ENCODE measurements around the gene SMAD7.

SMAD7 gene

DNA sequence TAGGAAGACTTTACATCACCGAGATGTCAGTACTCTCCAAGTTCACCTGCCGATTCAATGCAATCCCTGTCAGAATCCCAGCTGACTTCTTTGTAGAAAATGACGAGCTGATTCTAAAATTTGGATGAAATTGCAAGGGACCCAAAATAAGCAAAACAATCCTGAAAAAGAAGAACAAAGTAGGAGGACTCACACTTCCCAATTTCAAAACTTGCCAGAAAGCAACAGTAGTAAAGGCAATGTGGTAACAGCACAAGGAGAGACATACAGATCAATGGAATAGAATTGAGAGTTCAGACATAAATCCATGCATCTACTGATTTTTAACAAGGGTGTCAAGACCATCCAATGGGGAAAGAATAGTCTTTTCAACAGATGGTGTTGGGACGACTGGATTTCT lies 52.2 kb downstream of the SMAD7 start:
- H3K27me3 ChIP-seq (ENCODE audit: insufficient read depth, insufficient read length), result no peaks in the 10 kb centered on the region
- H3K36me3 ChIP-seq (ENCODE audit: insufficient read depth, insufficient read length, low read length), result no peaks in the 10 kb centered on the region
- no peak overlapping the region for H3K4me3 ChIP-seq (ENCODE audit: insufficient read length, low read depth)
- TF ChIP-seq SUZ12 (IDR thresholded peaks at IDR 0.05; ENCODE audit: extremely low read depth, insufficient read depth, insufficient read length) (no peak), ZNF274 (IDR thresholded peaks at IDR 0.05; ENCODE audit: low read depth, low read length) (no peak), YY1 (IDR thresholded peaks at IDR 0.05; ENCODE audit: insufficient read depth, insufficient read length) (no peak)
- no peak overlapping the region for H3K9ac ChIP-seq (ENCODE audit: insufficient read length, low read depth)
- DNase-seq (ENCODE audit: low read depth, low spot score), result no peak
- 0 out of 2 replicates have a peak, but pooled peaks cover 3% of the 10 kb centered on the region for H3K9me3 ChIP-seq (ENCODE audit: insufficient read depth, low read length)
- peaks cover 9% of the 10 kb centered on the region for H3K4me1 ChIP-seq (ENCODE audit: insufficient read depth, insufficient read length)

- Histone ChIP-seq H3K36me3 (ENCODE audit: insufficient read depth, insufficient read length, low read length) (no peaks in the 10 kb centered on the region), H3K4me1 (ENCODE audit: insufficient read depth, insufficient read length) (peaks cover 9% of the 10 kb centered on the region), H3K9ac (ENCODE audit: insufficient read length, low read depth) (no peak overlapping the region), H3K9me3 (ENCODE audit: insufficient read depth, low read length) (0 out of 2 replicates have a peak, but pooled peaks cover 3% of the 10 kb centered on the region), H3K27me3 (ENCODE audit: insufficient read depth, insufficient read length) (no peaks in the 10 kb centered on the region), H3K4me3 (ENCODE audit: insufficient read length, low read depth) (no peak overlapping the region)
- TF ChIP-seq YY1 (IDR thresholded peaks at IDR 0.05; ENCODE audit: insufficient read depth, insufficient read length) (no peak), ZNF274 (IDR thresholded peaks at IDR 0.05; ENCODE audit: low read depth, low read length) (no peak), SUZ12 (IDR thresholded peaks at IDR 0.05; ENCODE audit: extremely low read depth, insufficient read depth, insufficient read length) (no peak)
- DNase-seq (ENCODE audit: low read depth, low spot score), result no peak
Measured at GRCh38 chr18:48897531-48897930, 53.2 kb downstream of the SMAD7 start.

DNA sequence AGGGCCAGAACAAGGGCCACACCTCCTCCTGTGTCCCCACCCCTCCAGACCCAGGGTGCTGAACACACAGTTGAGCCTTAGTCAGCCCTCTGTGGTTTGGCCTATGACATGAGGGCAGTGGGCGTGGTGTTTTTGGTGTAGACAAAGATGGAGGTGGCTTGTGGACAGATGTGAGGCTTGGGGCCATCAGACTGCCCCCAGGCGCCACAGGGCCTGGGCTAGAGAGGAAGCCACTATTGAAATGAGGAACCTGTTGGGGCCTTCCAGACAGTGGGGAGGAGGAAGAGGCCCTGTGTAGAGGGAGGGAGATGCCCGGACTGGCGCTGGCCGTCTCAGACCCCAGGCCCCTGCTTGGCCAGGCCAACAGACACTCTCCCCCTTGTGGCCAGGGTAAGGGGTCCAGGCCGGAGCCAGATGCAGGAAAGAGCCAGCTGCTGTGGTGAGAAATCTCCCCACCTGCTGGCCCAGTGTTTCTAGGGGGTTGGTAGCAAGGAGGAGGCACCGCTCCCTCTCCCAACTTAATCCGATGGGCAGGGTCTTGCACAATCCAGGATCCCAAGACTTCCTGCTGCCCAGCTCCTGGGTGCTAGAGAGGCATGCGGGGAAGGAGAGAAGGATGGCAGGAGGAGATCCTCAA lies 53.8 kb downstream of the SMAD7 start:
- Histone ChIP-seq H3K4me3 (ENCODE audit: insufficient read length, low read depth) (no peak overlapping the region), H3K9me3 (ENCODE audit: insufficient read depth, low read length) (0 out of 2 replicates have a peak, but pooled peaks cover 3% of the 10 kb centered on the region), H3K36me3 (ENCODE audit: insufficient read depth, insufficient read length, low read length) (no peaks in the 10 kb centered on the region), H3K9ac (ENCODE audit: insufficient read length, low read depth) (no peak overlapping the region), H3K27me3 (ENCODE audit: insufficient read depth, insufficient read length) (no peaks in the 10 kb centered on the region), H3K4me1 (ENCODE audit: insufficient read depth, insufficient read length) (peaks cover 10% of the 10 kb centered on the region)
- no peak for DNase-seq (ENCODE audit: low read depth, low spot score)
- TF ChIP-seq SUZ12 (IDR thresholded peaks at IDR 0.05; ENCODE audit: extremely low read depth, insufficient read depth, insufficient read length), result no peak
- TF ChIP-seq ZNF274 (IDR thresholded peaks at IDR 0.05; ENCODE audit: low read depth, low read length), result no peak
- no peak for TF ChIP-seq YY1 (IDR thresholded peaks at IDR 0.05; ENCODE audit: insufficient read depth, insufficient read length)

- no peak overlapping the region for H3K4me3 ChIP-seq (ENCODE audit: insufficient read length, low read depth)
- H3K36me3 ChIP-seq (ENCODE audit: insufficient read depth, insufficient read length, low read length), result no peaks in the 10 kb centered on the region
- no peak overlapping the region for H3K9ac ChIP-seq (ENCODE audit: insufficient read length, low read depth)
- 0 out of 2 replicates have a peak, but pooled peaks cover 3% of the 10 kb centered on the region for H3K9me3 ChIP-seq (ENCODE audit: insufficient read depth, low read length)
- H3K4me1 ChIP-seq (ENCODE audit: insufficient read depth, insufficient read length), result peaks cover 8% of the 10 kb centered on the region
- DNase-seq (ENCODE audit: low read depth, low spot score), result no peak
- TF ChIP-seq SUZ12 (IDR thresholded peaks at IDR 0.05; ENCODE audit: extremely low read depth, insufficient read depth, insufficient read length), result no peak
- no peak for TF ChIP-seq YY1 (IDR thresholded peaks at IDR 0.05; ENCODE audit: insufficient read depth, insufficient read length)
- TF ChIP-seq ZNF274 (IDR thresholded peaks at IDR 0.05; ENCODE audit: low read depth, low read length), result no peak
- H3K27me3 ChIP-seq (ENCODE audit: insufficient read depth, insufficient read length), result no peaks in the 10 kb centered on the region
Measured at GRCh38 chr18:48896326-48896874, 54.4 kb downstream of the SMAD7 start.

GRCh38 chr18:48894799-48895346 lies 55.9 kb downstream of the SMAD7 start:
- no peak for DNase-seq (ENCODE audit: low read depth, low spot score)
- Histone ChIP-seq H3K36me3 (ENCODE audit: insufficient read depth, insufficient read length, low read length) (no peaks in the 10 kb centered on the region), H3K4me3 (ENCODE audit: insufficient read length, low read depth) (no peak overlapping the region), H3K9ac (ENCODE audit: insufficient read length, low read depth) (no peak overlapping the region), H3K9me3 (ENCODE audit: insufficient read depth, low read length) (0 out of 2 replicates have a peak, but pooled peaks cover 3% of the 10 kb centered on the region), H3K4me1 (ENCODE audit: insufficient read depth, insufficient read length) (peaks cover 17% of the 10 kb centered on the region), H3K27me3 (ENCODE audit: insufficient read depth, insufficient read length) (no peaks in the 10 kb centered on the region)
- TF ChIP-seq ZNF274 (IDR thresholded peaks at IDR 0.05; ENCODE audit: low read depth, low read length) (no peak), SUZ12 (IDR thresholded peaks at IDR 0.05; ENCODE audit: extremely low read depth, insufficient read depth, insufficient read length) (no peak), YY1 (IDR thresholded peaks at IDR 0.05; ENCODE audit: insufficient read depth, insufficient read length) (no peak)

- no peak for TF ChIP-seq ZNF274 (IDR thresholded peaks at IDR 0.05; ENCODE audit: low read depth, low read length)
- no peak for TF ChIP-seq YY1 (IDR thresholded peaks at IDR 0.05; ENCODE audit: insufficient read depth, insufficient read length)
- TF ChIP-seq SUZ12 (IDR thresholded peaks at IDR 0.05; ENCODE audit: extremely low read depth, insufficient read depth, insufficient read length), result no peak
- no peaks in the 10 kb centered on the region for H3K36me3 ChIP-seq (ENCODE audit: insufficient read depth, insufficient read length, low read length)
- no peak overlapping the region for H3K9ac ChIP-seq (ENCODE audit: insufficient read length, low read depth)
- no peak overlapping the region for H3K4me3 ChIP-seq (ENCODE audit: insufficient read length, low read depth)
- H3K9me3 ChIP-seq (ENCODE audit: insufficient read depth, low read length), result no peaks in the 10 kb centered on the region
- no peak for DNase-seq (ENCODE audit: low read depth, low spot score)
- no peaks in the 10 kb centered on the region for H3K27me3 ChIP-seq (ENCODE audit: insufficient read depth, insufficient read length)
- H3K4me1 ChIP-seq (ENCODE audit: insufficient read depth, insufficient read length), result peaks cover 19% of the 10 kb centered on the region
Measured at GRCh38 chr18:48893608-48894600, 56.9 kb downstream of the SMAD7 start.
